HCT116 (cell line): ENCODE results near the gene ACAD9. TPM values are rescaled to one million over a fixed set of nuclear protein-coding genes. Genes with fewer than 3 reads are reported as not detected.

Experiments
- ATAC-seq: fragments of 200-7000 bp; cut with Tn5 transposase; 2 replicates; pipeline ENCODE4 v1.9.1; 2020; ENCODE audit warnings: mild to moderate bottlenecking, moderate library complexity
- BruUV-seq: library from RNA; stranded (reverse); fragments of 400-500 nt; replicated peaks from 2 replicates; lab custom pipeline; 2021; lab: Mats Ljungman, UMichigan
- CTCF ChIA-PET: fragments of 300-600 bp; sonication (Branson Sonifier 250); formaldehyde crosslinking; loops from one replicate; lab custom pipeline; 2021; ENCODE audit warnings: antibody characterized with exemption; lab: Charles Lee
- POLR2A ChIA-PET: fragments of 300-600, 350-600 bp; sonication (Branson Sonifier 250); formaldehyde crosslinking; loops from one replicate; lab custom pipeline; 2021; ENCODE audit warnings: antibody characterized with exemption; lab: Charles Lee
- RAD21 ChIA-PET, 2 experiments: fragments of 300-600 bp; sonication (Branson Sonifier 250); formaldehyde crosslinking; loops; one replicate each; lab custom pipeline; 2023; ENCODE audit warnings: low total read pairs in 2 of 2; ENCODE audit not compliant: uncharacterized antibody in 2 of 2, unreplicated experiment in 2 of 2, low non-redundant PET in 1 of 2; lab: Charles Lee
- DNase-seq: peaks from one replicate; pipeline ENCODE4 v3.0.0-alpha.2; 2010; ENCODE audit warnings: low read depth, low spot score
- H2AFZ ChIP-seq: fragments of 200-600 bp; shearing (Covaris generic), sonication (generic); 2 replicates; pipeline ENCODE4 v1.6.1; 2017; ENCODE audit warnings: low read depth, mixed run types, mixed read lengths, antibody characterized with exemption, low read length; ENCODE audit not compliant: poor library complexity, severe bottlenecking
- H3K27ac ChIP-seq: 2 replicates; pipeline ENCODE4 v1.5.1; 2012; ENCODE audit warnings: low read depth, low read length
- H3K27me3 ChIP-seq: fragments of 200-600 bp; sonication (generic); 2 replicates; pipeline ENCODE4 v1.6.1; 2016; ENCODE audit warnings: mixed run types, low read length, mixed read lengths; ENCODE audit not compliant: insufficient read depth
- H3K36me3 ChIP-seq, 2 experiments: fragments of 200-500 bp in 1 of 2; fragments of 200-600 bp in 1 of 2; sonication (Bioruptor generic) in 1 of 2; sonication (generic) in 1 of 2; 2 replicates each; pipeline versions ENCODE4 v1.5.1 to v1.6.1; 2014 to 2016; ENCODE audit warnings: low read length in 2 of 2, inconsistent platforms in 1 of 2, mixed read lengths in 1 of 2, mixed run types in 1 of 2; ENCODE audit not compliant: insufficient read depth in 2 of 2, control insufficient read depth in 1 of 2
- H3K4me1 ChIP-seq, 2 experiments: fragments of 200-600 bp in 1 of 2; sonication (generic) in 1 of 2; 2 replicates each; pipeline versions ENCODE4 v1.5.1 to v1.6.1; 2012 to 2017; ENCODE audit warnings: low read length in 2 of 2, inconsistent platforms in 1 of 2, mild to moderate bottlenecking in 1 of 2, mixed read lengths in 1 of 2, mixed run types in 1 of 2, moderate library complexity in 1 of 2; ENCODE audit not compliant: insufficient read depth in 2 of 2, control insufficient read depth in 1 of 2
- H3K4me2 ChIP-seq: fragments of 200-600 bp; sonication (generic); 2 replicates; pipeline ENCODE4 v1.6.1; 2017; ENCODE audit warnings: mixed run types, low read length, mixed read lengths
- H3K4me3 ChIP-seq, 2 experiments: fragments of 200-600 bp in 1 of 2; sonication (generic) in 1 of 2; replicated peaks in 1 of 2; 2 replicates each; pipeline ENCODE4 v1.5.1; 2011 to 2016; ENCODE audit warnings: low read length in 2 of 2, control low read depth in 1 of 2, low read depth in 1 of 2, mild to moderate bottlenecking in 1 of 2, mixed read lengths in 1 of 2, mixed run types in 1 of 2
- H3K79me2 ChIP-seq: fragments of 200-600 bp; sonication (generic); 2 replicates; pipeline ENCODE4 v1.6.1; 2017; ENCODE audit warnings: mild to moderate bottlenecking, mixed run types, low read length, moderate library complexity, mixed read lengths; ENCODE audit not compliant: insufficient read depth
- H3K9ac ChIP-seq: fragments of 200-600 bp; sonication (generic); 2 replicates; pipeline ENCODE4 v1.6.1; 2016; ENCODE audit warnings: low read length, mixed read lengths
- H3K9me2 ChIP-seq: fragments of 200-600 bp; sonication (generic), shearing (Covaris generic); 2 replicates; pipeline ENCODE4 v1.6.1; 2017; ENCODE audit warnings: mixed run types, mild to moderate bottlenecking, moderate library complexity; ENCODE audit not compliant: insufficient read depth
- H3K9me3 ChIP-seq, 2 experiments: fragments of 200-500 bp in 1 of 2; fragments of 200-600 bp in 1 of 2; sonication (Bioruptor generic) in 1 of 2; sonication (generic) in 1 of 2; 2 replicates each; pipeline ENCODE4 v1.6.1; 2014 to 2017; ENCODE audit warnings: low read length in 2 of 2, mixed read lengths in 2 of 2, inconsistent platforms in 1 of 2, low read depth in 1 of 2, mild to moderate bottlenecking in 1 of 2, mixed run types in 1 of 2, moderate library complexity in 1 of 2; ENCODE audit not compliant: control insufficient read depth in 1 of 2, insufficient read depth in 1 of 2
- H4K20me1 ChIP-seq: fragments of 200-600 bp; sonication (generic), shearing (Covaris generic); 2 replicates; pipeline ENCODE4 v1.6.1; 2017; ENCODE audit warnings: mixed run types, mild to moderate bottlenecking, moderate library complexity; ENCODE audit not compliant: insufficient read depth
- CBX3 ChIP-seq: IDR thresholded peaks from 2 replicates; pipeline ENCODE4 v1.6.1; 2012; ENCODE audit warnings: low read depth
- CEBPB ChIP-seq: IDR thresholded peaks from 2 replicates; pipeline ENCODE4 v1.6.1; 2012; ENCODE audit warnings: low read depth
- CTCF ChIP-seq, 3 experiments: fragments of 200-600 bp in 1 of 3; sonication (generic) in 1 of 3; IDR thresholded peaks in 2 of 3; conservative IDR thresholded peaks in 1 of 3; 2 replicates each; pipeline ENCODE4 v1.5.1; 2012 to 2017; ENCODE audit warnings: low read depth in 2 of 3, low read length in 2 of 3, antibody characterized with exemption in 1 of 3, borderline replicate concordance in 1 of 3, control low read depth in 1 of 3, mild to moderate bottlenecking in 1 of 3, mixed read lengths in 1 of 3, mixed run types in 1 of 3, moderate library complexity in 1 of 3; ENCODE audit not compliant: insufficient read depth in 1 of 3
- EZH2 ChIP-seq: fragments of 200-600 bp; sonication (generic); IDR thresholded peaks from 2 replicates; pipeline ENCODE4 v1.6.1; 2017; ENCODE audit warnings: antibody characterized with exemption, mixed run types
- EZH2phosphoT487 ChIP-seq: fragments of 200-600 bp; IDR thresholded peaks from 2 replicates; pipeline ENCODE4 v1.6.1; 2018; ENCODE audit warnings: antibody characterized with exemption, borderline replicate concordance
- FOSL1 ChIP-seq: IDR thresholded peaks from 2 replicates; pipeline ENCODE4 v1.6.1; 2012; ENCODE audit warnings: low read depth
- MAX ChIP-seq: IDR thresholded peaks from 2 replicates; pipeline ENCODE4 v1.6.1; 2012
- POLR2A ChIP-seq: IDR thresholded peaks from 2 replicates; pipeline ENCODE4 v1.7.0; 2011; ENCODE audit warnings: borderline replicate concordance; ENCODE audit not compliant: insufficient read depth, insufficient read length; ENCODE audit errors: extremely low read depth
- POLR2AphosphoS5 ChIP-seq: IDR thresholded peaks from 2 replicates; pipeline ENCODE4 v1.6.1; 2011; ENCODE audit warnings: mild to moderate bottlenecking, low read depth, low read length, moderate library complexity
- RAD21 ChIP-seq: IDR thresholded peaks from 2 replicates; pipeline ENCODE4 v1.6.1; 2012; ENCODE audit warnings: low read depth, mild to moderate bottlenecking
- REST ChIP-seq: IDR thresholded peaks from 2 replicates; pipeline ENCODE4 v1.6.1; 2012; ENCODE audit warnings: low read depth
- SP1 ChIP-seq: IDR thresholded peaks from 2 replicates; pipeline ENCODE4 v1.6.1; 2012; ENCODE audit warnings: low read depth
- SRF ChIP-seq: IDR thresholded peaks from 2 replicates; pipeline ENCODE4 v1.6.1; 2012; ENCODE audit warnings: low read depth
- TCF7L2 ChIP-seq: IDR thresholded peaks from 2 replicates; pipeline ENCODE4 v1.7.0; 2011; ENCODE audit warnings: borderline replicate concordance, inconsistent platforms; ENCODE audit not compliant: insufficient read depth, insufficient read length; ENCODE audit errors: extremely low read depth
- YY1 ChIP-seq: IDR thresholded peaks from 2 replicates; pipeline ENCODE4 v1.6.1; 2011; ENCODE audit warnings: low read length, low read depth, moderate library complexity, mild to moderate bottlenecking; ENCODE audit not compliant: insufficient replicate concordance; ENCODE audit errors: extremely low read depth
- ZBTB33 ChIP-seq: IDR thresholded peaks from 2 replicates; pipeline ENCODE4 v1.6.1; 2011; ENCODE audit warnings: mild to moderate bottlenecking, low read length, moderate library complexity; ENCODE audit not compliant: insufficient replicate concordance; ENCODE audit errors: extremely low read depth
- ZFX ChIP-seq: fragments of 450-650 bp; IDR thresholded peaks from 2 replicates; pipeline ENCODE4 v1.6.1; 2017
- ZNF274 ChIP-seq: fragments of 200-500 bp; sonication (Bioruptor generic); IDR thresholded peaks from 2 replicates; pipeline ENCODE4 v1.6.1; 2014; ENCODE audit warnings: mild to moderate bottlenecking, low read depth, low read length, inconsistent platforms
- intact Hi-C: fragments of 100-400 bp; cut with micrococcal nuclease; formaldehyde crosslinking; loops from 2 replicates; pipeline ENCODE4 v1.10.0; 2022
- total RNA-seq: library from RNA; stranded (reverse); gene quantifications from one replicate; pipeline ENCODE4 v1.2.1, GENCODE V29; 2021; ENCODE audit not compliant: unreplicated experiment

The ACAD9 gene
- total RNA-seq, 1 experiment from 2014 or later = 55.8 TPM

GRCh38 chr3:128956440-128956839 is 77.0 kb downstream of the ACAD9 start:
- Histone ChIP-seq H3K27ac (no peak overlapping the region), H3K9ac (no peak overlapping the region), H3K4me1 (no peaks in the 10 kb centered on the region), H3K79me2 (no peaks in the 10 kb centered on the region), H3K9me3 (peaks cover 0 to 3% of the 10 kb centered on the region in 2 experiments; a peak in 1 of 4 replicates), H3K27me3 (no peaks in the 10 kb centered on the region), H4K20me1 (no peaks in the 10 kb centered on the region), H3K4me2 (no peak overlapping the region), H3K36me3 (no peaks in the 10 kb centered on the region), H3K4me3 (no peak overlapping the region), H2AFZ (no peak overlapping the region), H3K9me2 (no peaks in the 10 kb centered on the region)
- no TSS peak for BruUV-seq
- TF ChIP-seq POLR2A (no peak), MAX (no peak), REST (no peak), TCF7L2 (no peak), CBX3 (no peak), ZFX (no peak), EZH2phosphoT487 (no peak), POLR2AphosphoS5 (no peak), SRF (no peak), ZBTB33 (no peak), EZH2 (no peak), FOSL1 (no peak), CEBPB (no peak), SP1 (no peak), RAD21 (no peak), YY1 (no peak), ZNF274 (no peak), CTCF (IDR thresholded peaks at IDR 0.05 in 2 of 3, conservative IDR thresholded peaks at IDR 0.05 in 1 of 3; ENCODE audit: borderline replicate concordance in 1 of 3, insufficient read depth in 1 of 3, low read depth in 2 of 3, low read length in 2 of 3) (no peak)
- no peak for DNase-seq
- intact Hi-C loops = no loop called here
- POLR2A ChIA-PET = no interaction called here
- RAD21 ChIA-PET = no interaction called here
- CTCF ChIA-PET = no interaction called here
- no peak for ATAC-seq
